A549 treated with ZK216348 at 1 μM for 4 hours (cell line): ENCODE measurements around the gene PLA2G5. TPM values are rescaled to one million over a fixed set of nuclear protein-coding genes. Genes with fewer than 3 reads are reported as not detected.

ENCODE experiments used
- total RNA-seq: library from RNA; stranded (reverse); fragments of 200-300 nt; extraction: Qiagen RNA extraction; gene quantifications from 5 replicates; pipeline ENCODE4 v1.2.3, GENCODE V29; 2022; ENCODE audit warnings: low read depth

Gene PLA2G5
- not detected in 5 replicates for total RNA-seq

GRCh38 chr1:20069874-20070273 lies at the start of gene PLA2G5:
Gene PLA2G5, plus strand, starts transcription at chr1:20070194. Its CDS starts 14,637 bp downstream, at chr1:20084831.

GRCh38 chr1:20119347-20119746 lies 49.4 kb downstream of the PLA2G5 start, which contains the start of gene PLA2G2D:
Gene PLA2G2D, minus strand, starts transcription at chr1:20119536. Its CDS starts 38 bp downstream, at chr1:20119498.

GRCh38 chr1:20138961-20139550 lies 69.1 kb downstream of the PLA2G5 start, which contains the start of gene PLA2G2F:
Gene PLA2G2F, plus strand, starts transcription at chr1:20139323. Its CDS starts 105 bp downstream, at chr1:20139428.

Other genes starting within 250 kb of the PLA2G5 start
- 2.1 to 3.3 TPM (median 2.7 TPM) in 5 replicates for gene OTUD3, start 187.8 kb upstream of the PLA2G5 start, total RNA-seq
- not detected in 5 replicates for gene PLA2G2E, start 146.6 kb upstream of the PLA2G5 start, total RNA-seq
- gene PLA2G2A, start 90.6 kb upstream of the PLA2G5 start, total RNA-seq, result not detected in 5 replicates
- gene PLA2G2D, start 49.3 kb downstream of the PLA2G5 start, total RNA-seq, result not detected in 5 replicates
- not detected in 5 replicates for gene PLA2G2F, start 69.1 kb downstream of the PLA2G5 start, total RNA-seq
- not detected in 5 replicates for gene UBXN10, start 115.9 kb downstream of the PLA2G5 start, total RNA-seq
- gene PLA2G2C, start 116.3 kb downstream of the PLA2G5 start, total RNA-seq, result not detected in 5 replicates
- gene VWA5B1, start 220.7 kb downstream of the PLA2G5 start, total RNA-seq, result not detected in 5 replicates